IMR-90 (cell line): Measurements from ENCODE around the gene GMEB2. TPM values are rescaled to one million over a fixed set of nuclear protein-coding genes. Genes with fewer than 3 reads are reported as not detected.

Source experiments
- ATAC-seq: fragments of 200-7000 bp; cut with Tn5 transposase; 2 replicates; pipeline ENCODE4 v1.9.1; 2020; ENCODE audit warnings: low read depth, mild to moderate bottlenecking, moderate library complexity
- BruUV-seq: library from RNA; stranded (reverse); fragments of 400-500 nt; replicated peaks from 2 replicates; lab custom pipeline; 2021; lab: Mats Ljungman, UMichigan
- CTCF ChIA-PET: fragments of 300-600 bp; formaldehyde crosslinking; extraction: SDS; loops from one replicate; lab custom pipeline; 2021; ENCODE audit warnings: antibody characterized with exemption; lab: Yijun Ruan, JAX
- POLR2A ChIA-PET: fragments of 300-600 bp; sonication (Branson Sonifier 250); formaldehyde crosslinking; loops from one replicate; lab custom pipeline; 2022; ENCODE audit warnings: antibody characterized with exemption; ENCODE audit not compliant: unreplicated experiment; lab: Charles Lee
- DNase-seq: peaks from one replicate; pipeline ENCODE4 v3.0.0; 2013
- H2AFZ ChIP-seq: replicated peaks from 2 replicates; pipeline ENCODE3; 2013; ENCODE audit warnings: low read length, mild to moderate bottlenecking; ENCODE audit not compliant: poor library complexity
- H2AK5ac ChIP-seq: 2 replicates; pipeline ENCODE4 v1.6.1; 2013; ENCODE audit warnings: low read depth, low read length, inconsistent platforms
- H2AK9ac ChIP-seq: replicated peaks from 2 replicates; pipeline ENCODE3; 2013; ENCODE audit warnings: mild to moderate bottlenecking, low read depth, low read length, moderate library complexity; ENCODE audit not compliant: poor library complexity
- H2BK120ac ChIP-seq: 2 replicates; pipeline ENCODE4 v1.6.1; 2013; ENCODE audit warnings: low read depth, low read length, inconsistent platforms
- H2BK15ac ChIP-seq: 3 replicates; pipeline ENCODE4 v1.6.1; 2013; ENCODE audit warnings: low read depth, low read length, inconsistent platforms
- H2BK20ac ChIP-seq: 2 replicates; pipeline ENCODE4 v1.6.1; 2013; ENCODE audit warnings: low read depth, mild to moderate bottlenecking, inconsistent platforms, low read length, moderate library complexity
- H2BK5ac ChIP-seq: 2 replicates; pipeline ENCODE4 v1.6.1; 2013; ENCODE audit warnings: mild to moderate bottlenecking, low read depth, low read length, inconsistent platforms; ENCODE audit not compliant: poor library complexity, severe bottlenecking
- H3K14ac ChIP-seq: replicated peaks from 2 replicates; pipeline ENCODE4 v1.6.1; 2013; ENCODE audit warnings: low read depth, low read length, inconsistent platforms
- H3K18ac ChIP-seq: 2 replicates; pipeline ENCODE4 v1.6.1; 2013; ENCODE audit warnings: low read depth, low read length, control low read depth
- H3K23ac ChIP-seq: 2 replicates; pipeline ENCODE4 v1.6.1; 2013; ENCODE audit warnings: low read depth, low read length, inconsistent platforms
- H3K27ac ChIP-seq: 2 replicates; pipeline ENCODE4 v1.5.1; 2013; ENCODE audit warnings: mild to moderate bottlenecking, control low read depth, low read length; ENCODE audit not compliant: insufficient read depth
- H3K27me3 ChIP-seq: 2 replicates; pipeline ENCODE4 v1.6.1; 2013; ENCODE audit warnings: low read length; ENCODE audit not compliant: control insufficient read depth, insufficient read depth
- H3K36me3 ChIP-seq: 2 replicates; pipeline ENCODE4 v1.6.1; 2013; ENCODE audit warnings: low read length, mixed read lengths; ENCODE audit not compliant: control insufficient read depth, insufficient read depth
- H3K4ac ChIP-seq: 2 replicates; pipeline ENCODE4 v1.6.1; 2013; ENCODE audit warnings: low read depth, low read length, inconsistent platforms
- H3K4me1 ChIP-seq: 2 replicates; pipeline ENCODE4 v1.6.1; 2013; ENCODE audit warnings: low read length, mixed read lengths; ENCODE audit not compliant: control insufficient read depth, insufficient read depth
- H3K4me2 ChIP-seq: 2 replicates; pipeline ENCODE4 v1.6.1; 2013; ENCODE audit warnings: low read depth, mild to moderate bottlenecking, control low read depth, low read length, moderate library complexity
- H3K4me3 ChIP-seq: 2 replicates; pipeline ENCODE4 v1.5.1; 2013; ENCODE audit warnings: low read depth, mild to moderate bottlenecking, control low read depth, low read length, moderate library complexity; ENCODE audit not compliant: insufficient read depth
- H3K56ac ChIP-seq: 2 replicates; pipeline ENCODE4 v1.6.1; 2013; ENCODE audit warnings: low read length, inconsistent platforms; ENCODE audit not compliant: insufficient read depth; ENCODE audit errors: extremely low read depth
- H3K79me1 ChIP-seq, 2 experiments: 2 replicates each; pipeline ENCODE4 v1.6.1; 2013; ENCODE audit warnings: low read length in 2 of 2, inconsistent platforms in 1 of 2, low read depth in 1 of 2
- H3K9ac ChIP-seq: 2 replicates; pipeline ENCODE4 v1.6.1; 2013; ENCODE audit warnings: low read depth, low read length, control low read depth
- H3K9me1 ChIP-seq: 2 replicates; pipeline ENCODE4 v1.6.1; 2013; ENCODE audit warnings: low read length, inconsistent platforms; ENCODE audit not compliant: insufficient read depth
- H3K9me3 ChIP-seq: 2 replicates; pipeline ENCODE4 v1.6.1; 2013; ENCODE audit warnings: low read length; ENCODE audit not compliant: control insufficient read depth, insufficient read depth
- H4K20me1 ChIP-seq: 2 replicates; pipeline ENCODE4 v1.6.1; 2013; ENCODE audit warnings: low read length, inconsistent platforms; ENCODE audit not compliant: insufficient read depth
- H4K5ac ChIP-seq: 2 replicates; pipeline ENCODE4 v1.6.1; 2013; ENCODE audit warnings: mild to moderate bottlenecking, low read depth, low read length, control low read depth
- H4K8ac ChIP-seq, 2 experiments: 2 replicates each; pipeline ENCODE4 v1.6.1; 2013; ENCODE audit warnings: low read depth in 2 of 2, low read length in 2 of 2, control low read depth in 1 of 2, inconsistent platforms in 1 of 2
- H4K91ac ChIP-seq: 2 replicates; pipeline ENCODE4 v1.6.1; 2013; ENCODE audit warnings: low read depth, low read length, inconsistent platforms; ENCODE audit not compliant: insufficient read depth
- MAFK ChIP-seq: IDR thresholded peaks from 2 replicates; pipeline ENCODE4 v1.6.1; 2012; ENCODE audit warnings: low read depth, low read length, improper control_type of control experiment
- RFX5 ChIP-seq: IDR thresholded peaks from 2 replicates; pipeline ENCODE4 v1.8.0; 2012; ENCODE audit warnings: low read depth, mild to moderate bottlenecking, low read length, moderate library complexity
- WGBS, 2 experiments: methylation state at CpG; one replicate each; pipeline versions ENCODE4 v1.1.5 to v1.1.7; 2013; ENCODE audit warnings: missing lambda C conversion rate in 2 of 2; ENCODE audit not compliant: insufficient read length in 1 of 2; ENCODE audit errors: extremely low coverage in 2 of 2; 5-methylcytosine and 5-hydroxymethylcytosine counted together
- dilution Hi-C: fragments of 300-500 bp; cut with HindIII; formaldehyde crosslinking; loops from one replicate; pipeline ENCODE4 v1.14.3; 2018; ENCODE audit warnings: low sequenced_read_pairs; ENCODE audit not compliant: unreplicated experiment
- in situ Hi-C: fragments of 300-500 bp; cut with MboI; formaldehyde crosslinking; loops from 3 replicates; pipeline ENCODE4 v1.14.3; 2019; ENCODE audit warnings: low sequenced_read_pairs, inconsistent platforms, mixed read lengths
- intact Hi-C: fragments of 100-400 bp; cut with micrococcal nuclease; formaldehyde crosslinking; loops from 2 replicates; pipeline ENCODE4 v1.10.0; 2022
- polyA plus RNA-seq, 3 experiments: library from polyadenylated mRNA; depleted of rRNA; stranded (reverse); fragments of >200 nt; gene quantifications; 2 replicates each; pipeline ENCODE4 v1.2.3, GENCODE V29; 2012; ENCODE audit warnings: low replicate concordance in 1 of 3
- total RNA-seq: library from RNA; depleted of rRNA; stranded (reverse); fragments of >200 nt; gene quantifications from 2 replicates; pipeline ENCODE4 v1.2.3, GENCODE V29; 2012

Gene GMEB2
- total and polyA plus RNA-seq, 2 of the 4 experiments (the other 2 are of a cell fraction), result 5.0 to 10.0 TPM

DNA sequence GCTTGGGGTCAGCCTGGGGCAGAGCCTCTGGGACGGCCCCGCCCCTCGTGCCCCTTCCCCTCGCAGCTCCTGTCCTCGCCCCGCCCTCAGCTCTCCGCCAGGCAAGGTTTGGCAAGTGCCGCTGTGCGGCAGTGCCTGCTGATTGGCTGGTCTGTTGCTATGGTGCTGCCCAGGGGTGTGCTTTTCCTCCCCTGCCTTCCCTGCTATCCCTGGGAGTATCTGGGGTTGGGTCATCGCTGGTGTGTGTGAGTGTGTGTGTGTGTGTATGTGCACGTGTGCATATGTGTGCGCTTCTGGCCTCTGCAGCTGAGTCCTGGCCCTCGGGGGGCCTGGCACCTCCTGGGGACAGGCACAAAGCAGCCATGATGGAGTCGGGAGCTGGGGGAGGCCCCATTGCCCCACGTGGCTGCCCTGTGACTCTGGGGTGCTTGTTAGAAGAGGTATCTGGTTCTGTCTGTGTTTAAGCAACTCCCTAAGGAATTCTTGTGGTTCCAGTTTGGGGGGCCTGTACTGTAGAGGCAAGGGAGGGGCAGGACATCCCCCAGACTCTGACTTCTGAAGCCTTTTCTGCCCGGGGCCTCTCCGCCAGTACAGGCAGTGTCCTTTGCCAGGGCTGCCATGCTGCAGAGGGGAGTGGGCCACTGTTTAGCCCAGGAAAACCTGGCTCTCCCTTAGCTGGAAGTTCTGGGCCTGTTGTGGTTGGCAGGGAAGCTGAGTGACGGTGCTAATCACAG is 38.1 kb upstream of the GMEB2 start:
- H3K56ac ChIP-seq, result no peak overlapping the region
- H2AK5ac ChIP-seq, result no peak overlapping the region
- peaks cover 7 to 39% of the 10 kb centered on the region in 2 experiments for H3K79me1 ChIP-seq
- H2BK120ac ChIP-seq, result no peak overlapping the region
- H4K20me1 ChIP-seq, result no peaks in the 10 kb centered on the region
- no peak overlapping the region for H2BK20ac ChIP-seq
- ATAC-seq (peak; percentile 72), DNase-seq (no peak)
- H3K23ac ChIP-seq, result no peak overlapping the region
- H3K18ac ChIP-seq, result no peak overlapping the region
- POLR2A ChIA-PET, result no interaction called here
- no peak overlapping the region for H3K4me3 ChIP-seq
- no peak overlapping the region for H4K8ac ChIP-seq
- H3K4me1 ChIP-seq, result no peaks in the 10 kb centered on the region; the same call in 1 of the 2 replicates
- no peak overlapping the region for H3K9ac ChIP-seq
- H2AK9ac ChIP-seq, result no peak overlapping the region
- 70% methylated on average over 8 of the region's 18 CpGs; no CpG with 5 or more reads in 1 of the 2 experiments for WGBS, 2 experiments
- no peak overlapping the region for H3K27ac ChIP-seq
- H2AFZ ChIP-seq, result no peak overlapping the region
- no peak overlapping the region for H2BK15ac ChIP-seq
- H3K14ac ChIP-seq, result no peak overlapping the region
- intact Hi-C loops, result no loop called here
- BruUV-seq, result no TSS peak
- H3K4ac ChIP-seq, result no peak overlapping the region
- no peaks in the 10 kb centered on the region for H3K9me3 ChIP-seq
- no peak overlapping the region for H4K5ac ChIP-seq
- in situ Hi-C loops, result no loop called here
- H3K4me2 ChIP-seq, result no peak overlapping the region
- peaks cover 61% of the 10 kb centered on the region for H3K36me3 ChIP-seq
- TF ChIP-seq MAFK (no peak), RFX5 (0 out of 2 replicates have a peak, but pooled peaks have one; percentile 49)
- H2BK5ac ChIP-seq, result no peak overlapping the region
- H3K9me1 ChIP-seq, result no peaks in the 10 kb centered on the region
- no peaks in the 10 kb centered on the region for H3K27me3 ChIP-seq
- CTCF ChIA-PET, result no interaction called here
- dilution Hi-C loops, result no loop called here
- H4K91ac ChIP-seq, result no peak overlapping the region
